Neuronal stem cell (in vitro differentiated cells): ENCODE data around the gene LCN1.

ENCODE experiments used
- DNase-seq: peaks from one replicate; pipeline ENCODE4 v3.0.0-alpha.2; 2013; ENCODE audit warnings: low spot score
- H2AFZ ChIP-seq: one replicate; pipeline ENCODE4 v1.6.1; 2013; ENCODE audit warnings: mild to moderate bottlenecking, low read length, inconsistent platforms
- H2AK5ac ChIP-seq: 2 replicates; pipeline ENCODE4 v1.6.1; 2013; ENCODE audit warnings: low read depth, mild to moderate bottlenecking, inconsistent platforms, low read length, moderate library complexity, mixed read lengths
- H2BK120ac ChIP-seq: 2 replicates; pipeline ENCODE4 v1.6.1; 2013; ENCODE audit warnings: low read depth, mild to moderate bottlenecking, inconsistent platforms, low read length, moderate library complexity, mixed read lengths
- H2BK12ac ChIP-seq: one replicate; pipeline ENCODE4 v1.6.1; 2013; ENCODE audit warnings: low read length, inconsistent platforms
- H2BK15ac ChIP-seq: 2 replicates; pipeline ENCODE4 v1.6.1; 2013; ENCODE audit warnings: mild to moderate bottlenecking, low read length, inconsistent platforms, mixed read lengths
- H2BK5ac ChIP-seq: one replicate; pipeline ENCODE4 v1.6.1; 2013; ENCODE audit warnings: inconsistent platforms, mild to moderate bottlenecking, low read length, moderate library complexity
- H3K14ac ChIP-seq: one replicate; pipeline ENCODE4 v1.6.1; 2013; ENCODE audit warnings: low read length, inconsistent platforms
- H3K18ac ChIP-seq: 2 replicates; pipeline ENCODE4 v1.6.1; 2013; ENCODE audit warnings: low read length, inconsistent platforms
- H3K23ac ChIP-seq: 2 replicates; pipeline ENCODE4 v1.6.1; 2013; ENCODE audit warnings: low read depth, mild to moderate bottlenecking, mixed read lengths, low read length, inconsistent platforms; ENCODE audit not compliant: poor library complexity
- H3K27ac ChIP-seq: replicated peaks from 3 replicates; pipeline ENCODE4 v1.5.1; 2013; ENCODE audit warnings: low read length, inconsistent platforms
- H3K27me3 ChIP-seq, 3 experiments: 2 replicates each; pipeline ENCODE4 v1.6.1; 2013; ENCODE audit warnings: low read length in 3 of 3, mild to moderate bottlenecking in 2 of 3, inconsistent platforms in 1 of 3, low read depth in 1 of 3, mixed read lengths in 1 of 3, moderate library complexity in 1 of 3; ENCODE audit not compliant: control insufficient read depth in 3 of 3, insufficient read depth in 3 of 3
- H3K36me3 ChIP-seq, 2 donors: replicated peaks in 1 of 2; 2 replicates each; pipeline ENCODE4 v1.6.1; 2013; ENCODE audit warnings: low read length in 2 of 2; ENCODE audit not compliant: control insufficient read depth in 2 of 2, insufficient read depth in 2 of 2
- H3K4ac ChIP-seq: 2 replicates; pipeline ENCODE4 v1.6.1; 2013; ENCODE audit warnings: inconsistent platforms, mild to moderate bottlenecking, low read length, moderate library complexity
- H3K4me1 ChIP-seq, 2 donors: 1 replicate in 1 of 2; 2 replicates in 1 of 2; pipeline ENCODE4 v1.6.1; 2013; ENCODE audit warnings: low read length in 2 of 2, low read depth in 1 of 2; ENCODE audit not compliant: control insufficient read depth in 2 of 2, insufficient read depth in 1 of 2
- H3K4me2 ChIP-seq: one replicate; pipeline ENCODE4 v1.6.1; 2013; ENCODE audit warnings: mild to moderate bottlenecking, low read length, inconsistent platforms; ENCODE audit not compliant: insufficient read depth, poor library complexity, severe bottlenecking
- H3K4me3 ChIP-seq, 2 donors: 2 replicates each; pipeline ENCODE4 v1.5.1; 2013; ENCODE audit warnings: low read length in 2 of 2, mild to moderate bottlenecking in 2 of 2, inconsistent platforms in 1 of 2, moderate library complexity in 1 of 2
- H3K79me1 ChIP-seq: one replicate; pipeline ENCODE4 v1.6.1; 2013; ENCODE audit warnings: low read depth, mild to moderate bottlenecking, inconsistent platforms, low read length, moderate library complexity
- H3K9ac ChIP-seq: one replicate; pipeline ENCODE4 v1.6.1; 2013; ENCODE audit warnings: mild to moderate bottlenecking, low read depth, low read length, inconsistent platforms; ENCODE audit not compliant: poor library complexity
- H3K9me3 ChIP-seq, 2 donors: replicated peaks in 1 of 2; 2 replicates each; pipeline versions ENCODE3 to v1.6.1; 2013; ENCODE audit warnings: low read length in 2 of 2, mild to moderate bottlenecking in 2 of 2, inconsistent platforms in 1 of 2, low read depth in 1 of 2, mixed read lengths in 1 of 2, moderate library complexity in 1 of 2; ENCODE audit not compliant: control insufficient read depth in 2 of 2, insufficient read depth in 1 of 2
- H4K8ac ChIP-seq: one replicate; pipeline ENCODE4 v1.6.1; 2013; ENCODE audit warnings: low read depth, mild to moderate bottlenecking, inconsistent platforms, low read length, moderate library complexity
- H4K91ac ChIP-seq: one replicate; pipeline ENCODE4 v1.6.1; 2013; ENCODE audit warnings: low read length, low read depth, mild to moderate bottlenecking, inconsistent platforms; ENCODE audit not compliant: poor library complexity
- WGBS, 2 donors: extraction: QIAGEN DNeasy Blood & Tissue Kit; methylation state at CpG; one replicate each; pipeline ENCODE4 v1.1.7; 2013; ENCODE audit warnings: missing lambda C conversion rate in 2 of 2, mixed read lengths in 1 of 2; ENCODE audit not compliant: insufficient read length in 2 of 2, insufficient replicate concordance in 1 of 2; ENCODE audit errors: extremely low coverage in 2 of 2; 5-methylcytosine and 5-hydroxymethylcytosine counted together

The LCN1 gene

DNA sequence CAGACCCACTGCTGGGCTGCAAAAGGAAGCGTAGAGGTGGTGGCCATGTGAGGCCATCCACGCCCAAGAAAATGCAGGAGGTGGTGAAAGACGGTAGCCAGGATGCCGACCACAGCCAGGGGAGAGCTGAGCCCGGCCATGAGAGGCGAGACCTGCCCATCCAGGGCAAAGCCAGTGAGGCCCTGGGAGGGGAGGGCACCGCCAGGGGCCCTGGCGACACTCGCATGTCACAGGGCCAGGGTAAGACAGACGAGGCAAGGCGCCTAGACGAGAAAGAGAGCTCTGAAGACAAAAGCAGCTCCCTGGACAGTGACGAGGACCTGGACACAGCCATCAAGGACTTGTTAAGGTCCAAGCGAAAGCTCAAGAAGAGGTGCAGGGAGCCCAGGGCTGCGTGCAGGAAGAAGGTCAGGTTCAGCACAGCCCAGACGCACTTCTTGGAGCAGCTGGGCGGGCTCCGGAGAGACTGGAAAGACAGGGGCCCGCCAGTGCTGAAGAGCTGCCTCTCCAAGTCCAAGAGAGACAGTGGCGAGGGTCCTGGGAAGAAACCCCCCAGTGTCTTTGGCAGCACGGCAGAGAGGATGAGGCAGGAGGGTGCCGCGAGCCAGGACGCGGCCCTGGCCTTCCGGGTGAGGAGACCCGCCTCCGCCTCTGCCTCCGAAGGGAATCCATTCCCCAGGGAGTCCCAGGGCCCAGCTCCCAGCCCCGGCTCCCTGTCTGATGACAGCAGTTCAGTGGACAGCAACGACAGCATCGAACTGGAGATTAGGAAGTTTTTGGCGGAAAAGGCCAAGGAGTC is 34.8 kb upstream of the LCN1 start:
- Histone ChIP-seq H2BK15ac (no peak overlapping the region), H3K18ac (no peak overlapping the region), H3K23ac (no peak overlapping the region), H3K27me3 (no peaks in the 10 kb centered on the region), H4K91ac (no peak overlapping the region), H3K9ac (no peak overlapping the region), H3K4ac (no peak overlapping the region), H3K4me3 (no peak overlapping the region), H2BK12ac (no peak overlapping the region), H3K4me2 (no peak overlapping the region), H3K9me3 (peaks cover 0 to 2% of the 10 kb centered on the region in 2 donors), H3K14ac (no peak overlapping the region), H3K36me3 (peaks cover 54 to 63% of the 10 kb centered on the region in 2 donors), H3K79me1 (peaks cover 9% of the 10 kb centered on the region), H4K8ac (no peak overlapping the region), H2AFZ (no peak overlapping the region), H2BK120ac (no peak overlapping the region), H2BK5ac (peak overlapping the region; percentile 19), H3K4me1 (no peaks in the 10 kb centered on the region), H3K27ac (no peak overlapping the region), H2AK5ac (no peak overlapping the region)
- no CpG with 5 or more reads among the region's 33 CpGs for WGBS, 2 donors
- no peak for DNase-seq

DNA sequence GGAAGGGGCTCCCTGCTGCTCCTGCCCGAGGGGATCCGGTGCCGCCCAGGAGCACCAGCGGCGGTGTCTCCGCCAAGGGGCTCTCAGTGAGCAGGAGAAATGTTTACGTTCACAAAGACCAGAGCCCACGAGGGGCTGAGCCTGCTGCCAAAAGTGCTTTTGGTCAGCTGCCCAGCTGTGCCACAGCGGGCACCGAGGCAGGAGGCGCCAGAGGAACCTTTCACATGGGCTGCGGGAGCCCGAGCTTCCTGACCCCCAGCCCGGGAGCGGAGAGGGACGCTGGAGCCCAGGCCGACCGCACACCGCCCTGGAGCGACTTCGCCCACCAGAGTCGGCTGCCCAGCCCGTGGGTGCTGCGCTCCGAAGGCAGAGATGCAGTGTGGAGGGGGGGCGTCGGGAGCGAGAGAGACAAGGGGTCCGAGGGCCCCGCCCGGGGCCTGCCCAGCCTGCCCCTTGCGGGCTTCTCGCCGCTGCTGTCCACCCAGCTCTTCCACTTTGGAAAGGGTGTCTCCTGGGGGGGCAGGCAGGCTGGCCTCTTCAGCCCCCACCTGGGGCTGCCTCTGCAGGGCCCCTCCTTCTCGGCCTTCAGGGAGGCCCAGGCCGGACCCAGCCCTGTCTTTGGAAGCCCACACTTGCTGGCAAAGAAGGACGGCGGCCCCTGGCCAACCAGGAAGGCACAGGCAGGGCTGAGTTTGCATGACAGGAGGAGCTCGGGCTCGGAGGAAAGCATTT is 33.8 kb upstream of the LCN1 start:
- no peak overlapping the region for H3K27ac ChIP-seq
- H3K23ac ChIP-seq = peak overlapping the region; percentile 65
- no peak overlapping the region for H2BK120ac ChIP-seq
- H3K18ac ChIP-seq = no peak overlapping the region
- no peak for DNase-seq
- H2AK5ac ChIP-seq = no peak overlapping the region
- H3K9ac ChIP-seq = peak overlapping the region; percentile 21
- no peak overlapping the region for H2BK5ac ChIP-seq
- no CpG with 5 or more reads among the region's 40 CpGs for WGBS, 2 donors
- H2AFZ ChIP-seq = no peak overlapping the region
- no peak overlapping the region for H3K4ac ChIP-seq
- peaks cover 0 to 2% of the 10 kb centered on the region in 2 donors for H3K9me3 ChIP-seq
- H4K91ac ChIP-seq = no peak overlapping the region
- no peak overlapping the region for H3K14ac ChIP-seq
- H3K79me1 ChIP-seq = peaks cover 9% of the 10 kb centered on the region
- H3K4me2 ChIP-seq = no peak overlapping the region
- H3K4me1 ChIP-seq = no peaks in the 10 kb centered on the region
- H3K36me3 ChIP-seq = peaks cover 53 to 61% of the 10 kb centered on the region in 2 donors
- H2BK12ac ChIP-seq = no peak overlapping the region
- H3K27me3 ChIP-seq = no peaks in the 10 kb centered on the region
- no peak overlapping the region for H4K8ac ChIP-seq
- no peak overlapping the region for H2BK15ac ChIP-seq
- H3K4me3 ChIP-seq = no peak overlapping the region

DNA sequence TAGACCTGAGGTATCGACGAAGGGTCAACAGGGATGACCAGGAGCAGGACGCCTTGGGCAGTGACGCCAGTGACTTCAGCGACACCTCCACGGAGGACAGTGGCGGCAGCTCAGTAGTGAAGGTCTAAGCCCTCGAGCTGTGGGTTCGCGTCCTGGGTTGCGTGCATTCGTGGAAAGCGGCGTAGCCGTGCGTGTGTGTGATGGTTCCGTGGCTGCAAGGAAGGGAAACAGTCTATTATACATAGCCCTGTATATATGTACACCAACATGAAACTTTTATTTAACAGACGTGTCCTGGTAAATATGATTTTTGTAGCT is 33.3 kb upstream of the LCN1 start:
- Histone ChIP-seq H3K9ac (no peak overlapping the region), H3K18ac (no peak overlapping the region), H4K8ac (no peak overlapping the region), H3K4ac (no peak overlapping the region), H3K4me2 (no peak overlapping the region), H3K9me3 (peaks cover 0 to 2% of the 10 kb centered on the region in 2 donors), H3K4me3 (no peak overlapping the region), H3K27me3 (no peaks in the 10 kb centered on the region), H3K4me1 (no peaks in the 10 kb centered on the region), H2BK5ac (no peak overlapping the region), H2AK5ac (no peak overlapping the region), H3K36me3 (peaks cover 53 to 57% of the 10 kb centered on the region in 2 donors), H3K23ac (peak overlapping the region; percentile 65), H3K14ac (no peak overlapping the region), H2BK12ac (no peak overlapping the region), H2BK120ac (no peak overlapping the region), H3K27ac (no peak overlapping the region), H2BK15ac (no peak overlapping the region), H3K79me1 (peaks cover 9% of the 10 kb centered on the region), H2AFZ (no peak overlapping the region), H4K91ac (no peak overlapping the region)
- no CpG with 5 or more reads among the region's 18 CpGs for WGBS, 2 donors
- DNase-seq = no peak

DNA sequence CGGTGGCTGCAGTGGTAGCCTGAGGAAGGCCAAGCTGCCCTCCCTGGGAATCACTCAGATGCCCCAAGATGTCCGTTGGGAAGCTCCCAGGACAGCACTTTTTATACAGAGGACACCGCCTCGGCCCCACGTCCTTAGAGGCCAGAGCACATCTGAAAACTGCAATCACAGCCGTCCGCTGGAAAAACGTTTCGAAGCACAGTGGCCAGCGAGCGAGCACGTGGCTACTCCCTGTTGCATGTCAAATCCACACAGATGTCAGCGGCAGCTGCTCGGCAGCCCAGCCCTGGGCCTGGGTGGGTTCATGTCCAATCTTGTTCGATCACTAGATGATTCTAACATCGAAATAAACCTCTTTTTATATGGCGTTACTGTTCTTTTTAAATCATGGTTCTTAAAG is 32.7 kb upstream of the LCN1 start:
- H3K18ac ChIP-seq = no peak overlapping the region

More for the DNA sequence above, 32.7 kb upstream of the LCN1 start:
- Histone ChIP-seq H3K14ac (no peak overlapping the region), H3K4me3 (no peak overlapping the region), H2BK5ac (no peak overlapping the region), H3K9ac (no peak overlapping the region), H3K4ac (no peak overlapping the region), H3K27me3 (no peaks in the 10 kb centered on the region), H2BK15ac (no peak overlapping the region), H4K91ac (no peak overlapping the region), H2AFZ (no peak overlapping the region), H3K36me3 (peaks cover 48 to 52% of the 10 kb centered on the region in 2 donors), H3K9me3 (no peaks in the 10 kb centered on the region), H3K79me1 (peaks cover 6% of the 10 kb centered on the region), H3K23ac (no peak overlapping the region), H2BK120ac (no peak overlapping the region), H2BK12ac (no peak overlapping the region), H3K27ac (no peak overlapping the region), H4K8ac (no peak overlapping the region), H2AK5ac (no peak overlapping the region), H3K4me2 (no peak overlapping the region), H3K4me1 (no peaks in the 10 kb centered on the region)
- no peak for DNase-seq
- WGBS, 2 donors = no CpG with 5 or more reads among the region's 17 CpGs
